HG02840 (cell line): ENCODE measurements around the gene RELL1.

Source experiments
- ATAC-seq: cut with Tn5 transposase; IDR thresholded peaks from one replicate; pipeline ENCODE4 v1.9.1; 2021; ENCODE audit warnings: mild to moderate bottlenecking, moderate library complexity, moderate number of reproducible peaks; ENCODE audit not compliant: unreplicated experiment, low FRiP score

The RELL1 gene

GRCh38 chr4:37641886-37642849 is 44.0 kb downstream of the RELL1 start:
- no peak for ATAC-seq

DNA sequence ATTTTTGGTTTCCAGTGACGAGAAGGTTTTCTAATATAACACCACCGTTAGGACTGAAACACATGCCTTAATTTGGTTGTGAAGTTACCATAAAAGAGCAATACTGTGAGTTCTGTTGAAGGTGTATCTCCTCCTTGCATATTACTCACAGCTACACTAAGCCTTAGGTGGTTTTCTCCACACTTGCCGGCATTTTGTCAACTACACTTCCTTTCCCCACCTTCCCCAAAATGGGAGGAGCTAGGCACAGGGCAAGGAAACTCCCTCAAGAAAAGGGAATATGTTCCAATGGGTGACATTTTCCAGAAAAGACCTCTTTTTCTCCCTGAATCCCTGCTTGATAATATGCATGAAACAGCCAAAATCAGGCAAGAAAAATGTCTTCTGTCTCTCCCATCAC is 44.8 kb downstream of the RELL1 start:
- no peak for ATAC-seq

DNA sequence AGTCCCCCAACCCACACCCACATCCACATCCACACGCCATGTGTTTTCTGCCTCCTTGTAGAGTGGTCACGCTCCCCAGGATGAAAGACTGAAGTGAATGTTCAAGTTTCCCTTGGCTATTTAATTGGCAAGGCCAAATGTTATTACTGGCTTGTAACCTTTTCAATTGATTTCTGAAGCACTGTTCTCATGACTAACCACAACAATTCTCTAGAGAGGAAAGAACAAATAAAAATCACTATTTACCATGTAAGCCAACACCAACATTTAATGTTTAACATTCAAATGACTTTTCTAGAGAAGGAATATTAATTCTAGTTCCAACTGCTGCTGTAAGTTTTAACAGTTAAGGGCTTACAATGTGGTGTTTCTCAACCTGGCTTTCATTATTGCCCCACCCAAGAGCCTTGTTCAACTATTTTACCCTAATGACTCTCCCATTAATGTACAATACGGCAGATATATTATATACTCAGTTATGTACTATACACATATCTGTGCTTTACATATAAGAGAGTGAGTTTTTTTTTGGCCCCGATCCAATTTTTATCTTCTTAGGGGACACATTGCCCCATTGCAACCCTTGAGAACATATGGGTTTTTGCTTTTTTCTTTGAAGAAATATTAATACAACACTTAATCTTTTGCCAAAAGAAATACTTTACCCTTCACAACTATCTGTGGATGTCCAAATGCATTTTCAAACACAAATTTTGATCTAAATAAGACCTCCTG is 46.5 kb downstream of the RELL1 start:
- no peak for ATAC-seq

- no peak for ATAC-seq
These were observed 51.0 kb downstream of the RELL1 start for GRCh38 chr4:37635155-37635554.

GRCh38 chr4:37634180-37634579 is 52.0 kb downstream of the RELL1 start:
- no peak for ATAC-seq

GRCh38 chr4:37632836-37633235 is 53.3 kb downstream of the RELL1 start:
- no peak for ATAC-seq

GRCh38 chr4:37631551-37631950 is 54.6 kb downstream of the RELL1 start:
- no peak for ATAC-seq

DNA sequence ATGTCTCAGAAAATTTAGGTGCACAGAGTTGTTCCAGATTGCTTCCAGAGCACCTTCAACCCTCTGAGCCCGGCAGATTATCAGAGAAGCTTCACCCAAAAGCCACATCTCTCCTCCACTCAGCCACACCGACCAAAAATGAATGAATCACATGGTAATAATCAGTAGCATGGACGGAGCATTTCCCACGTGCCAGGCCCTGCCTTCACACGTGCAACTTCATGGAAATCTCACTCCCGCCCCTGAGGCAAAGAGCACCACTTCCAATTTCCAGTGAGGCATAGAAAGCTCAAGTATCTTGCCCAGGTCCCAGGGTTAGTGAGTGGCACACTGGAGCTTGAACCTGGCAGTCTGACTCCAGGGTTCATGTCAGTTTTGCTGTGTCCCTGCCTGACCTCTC is 56.5 kb downstream of the RELL1 start:
- no peak for ATAC-seq

DNA sequence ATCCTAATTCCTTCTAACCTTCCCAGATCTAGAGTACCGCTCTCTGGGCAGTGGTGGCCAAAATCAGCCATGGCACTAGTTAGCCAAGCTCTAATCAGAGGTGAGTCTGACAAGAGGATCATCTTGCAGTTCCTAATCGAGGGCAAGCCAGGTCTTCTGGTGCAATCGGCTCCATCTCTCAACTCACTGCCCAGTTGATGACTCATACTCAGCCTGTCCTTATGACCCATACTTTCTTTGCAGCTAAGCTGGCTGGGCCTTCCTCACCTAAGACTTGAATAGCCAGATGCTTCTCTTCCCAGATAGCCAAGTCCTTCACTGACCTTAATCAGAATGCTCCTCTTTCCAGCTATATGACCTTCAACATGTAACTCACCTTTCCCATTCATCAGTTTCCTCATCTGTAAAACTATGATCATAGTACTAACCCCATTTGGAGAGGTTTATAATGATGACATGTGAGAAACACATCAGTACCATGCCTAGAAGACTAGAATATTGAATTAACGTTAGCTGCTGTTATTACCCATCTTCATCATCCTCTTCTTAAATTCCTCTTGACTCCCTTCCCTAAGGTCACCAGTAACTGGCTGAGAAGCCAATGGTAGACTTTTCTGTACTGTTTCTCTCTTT is 57.1 kb downstream of the RELL1 start:
- ATAC-seq = no peak

GRCh38 chr4:37627263-37627662 is 58.9 kb downstream of the RELL1 start:
- ATAC-seq = no peak

DNA sequence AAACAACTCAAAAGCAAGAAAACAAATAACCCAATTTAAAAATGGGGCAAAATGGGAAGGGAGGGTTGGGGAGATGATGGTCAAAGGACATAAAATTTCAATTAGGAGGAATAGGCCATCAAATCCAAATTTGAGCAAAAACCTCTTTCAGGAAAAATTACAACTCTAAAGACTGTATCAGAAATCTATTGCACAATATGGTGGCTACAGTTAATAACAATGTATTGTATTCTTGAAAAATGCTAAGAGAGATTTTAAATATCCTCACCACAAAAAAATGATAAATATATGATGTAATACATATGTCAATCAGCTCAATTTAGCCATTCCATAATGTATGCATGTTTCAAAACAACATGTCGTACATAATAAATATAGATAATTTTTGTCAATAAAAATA is 60.7 kb downstream of the RELL1 start:
- no peak for ATAC-seq

- ATAC-seq = no peak
These were observed 62.2 kb downstream of the RELL1 start for GRCh38 chr4:37623940-37624339.

- ATAC-seq = no peak
These were observed 63.1 kb downstream of the RELL1 start for GRCh38 chr4:37623125-37623524.

DNA sequence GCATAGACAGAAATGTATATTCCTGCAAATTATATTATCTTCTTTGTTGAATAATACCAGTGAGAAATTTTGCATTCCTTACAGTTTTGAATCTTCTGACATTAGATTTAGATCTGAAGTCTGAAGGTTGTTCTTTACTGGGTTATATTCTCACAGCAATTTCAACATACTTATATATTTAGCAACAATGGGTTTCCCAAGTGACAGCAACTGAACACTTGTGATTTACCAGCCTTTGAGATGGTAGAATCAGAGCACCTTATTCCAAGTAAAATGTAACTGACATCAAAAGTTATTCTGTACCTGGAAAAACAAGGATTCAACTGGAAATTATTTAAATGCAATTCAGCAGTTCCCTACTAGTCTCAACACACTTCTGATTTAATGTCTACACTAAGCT is 66.0 kb downstream of the RELL1 start:
- no peak for ATAC-seq

DNA sequence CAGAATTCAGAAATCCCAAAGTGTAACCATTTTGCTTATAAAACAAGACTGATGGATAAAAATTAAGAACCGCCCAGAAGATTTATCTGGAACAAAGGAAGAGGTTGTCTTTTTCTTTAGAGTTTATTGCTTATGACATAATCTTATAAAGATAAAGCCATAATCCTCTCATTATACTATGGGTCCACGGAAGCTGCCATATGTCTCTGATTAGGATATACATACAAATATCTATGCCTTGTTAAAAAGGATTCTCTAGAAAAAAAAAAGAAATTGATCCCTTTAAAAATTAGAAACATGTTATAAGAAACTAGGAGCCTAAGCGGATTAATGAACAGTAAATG is 70.5 kb downstream of the RELL1 start:
- ATAC-seq = no peak

- no peak for ATAC-seq
These were observed 71.0 kb downstream of the RELL1 start for GRCh38 chr4:37615059-37615719.

GRCh38 chr4:37612811-37613210 is 73.4 kb downstream of the RELL1 start:
- no peak for ATAC-seq

DNA sequence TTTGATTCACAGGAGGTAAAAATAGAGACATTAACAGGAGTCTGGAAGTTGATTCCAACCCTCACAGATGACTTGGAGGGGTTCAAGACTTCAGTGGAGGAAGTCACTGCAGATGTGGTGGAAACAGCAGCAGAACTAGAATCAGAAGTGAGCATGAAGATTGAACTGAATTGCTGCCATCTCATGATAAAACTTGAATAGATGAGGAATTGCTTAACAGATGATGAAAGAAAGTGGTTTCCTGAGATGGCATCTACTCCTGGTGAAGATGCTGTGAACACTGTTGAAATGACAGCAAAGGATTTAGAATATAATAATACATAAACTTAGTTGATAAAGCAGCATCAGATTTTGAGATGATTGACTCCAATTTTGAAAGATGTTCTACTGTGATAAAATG is 76.5 kb downstream of the RELL1 start:
- ATAC-seq = no peak

GRCh38 chr4:37607018-37607417 is 79.2 kb downstream of the RELL1 start:
- no peak for ATAC-seq

- ATAC-seq = no peak
These were observed 80.2 kb downstream of the RELL1 start for GRCh38 chr4:37605843-37606565.
